Measurements from ENCODE around the gene TUBA8.

- TF ChIP-seq POLR2AphosphoS5 (IDR thresholded peaks at IDR 0.05), result no peak
- TF ChIP-seq, protein P1, sequence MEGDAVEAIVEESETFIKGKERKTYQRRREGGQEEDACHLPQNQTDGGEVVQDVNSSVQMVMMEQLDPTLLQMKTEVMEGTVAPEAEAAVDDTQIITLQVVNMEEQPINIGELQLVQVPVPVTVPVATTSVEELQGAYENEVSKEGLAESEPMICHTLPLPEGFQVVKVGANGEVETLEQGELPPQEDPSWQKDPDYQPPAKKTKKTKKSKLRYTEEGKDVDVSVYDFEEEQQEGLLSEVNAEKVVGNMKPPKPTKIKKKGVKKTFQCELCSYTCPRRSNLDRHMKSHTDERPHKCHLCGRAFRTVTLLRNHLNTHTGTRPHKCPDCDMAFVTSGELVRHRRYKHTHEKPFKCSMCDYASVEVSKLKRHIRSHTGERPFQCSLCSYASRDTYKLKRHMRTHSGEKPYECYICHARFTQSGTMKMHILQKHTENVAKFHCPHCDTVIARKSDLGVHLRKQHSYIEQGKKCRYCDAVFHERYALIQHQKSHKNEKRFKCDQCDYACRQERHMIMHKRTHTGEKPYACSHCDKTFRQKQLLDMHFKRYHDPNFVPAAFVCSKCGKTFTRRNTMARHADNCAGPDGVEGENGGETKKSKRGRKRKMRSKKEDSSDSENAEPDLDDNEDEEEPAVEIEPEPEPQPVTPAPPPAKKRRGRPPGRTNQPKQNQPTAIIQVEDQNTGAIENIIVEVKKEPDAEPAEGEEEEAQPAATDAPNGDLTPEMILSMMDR (IDR thresholded peaks at IDR 0.05), result no peak
Observed at GRCh38 chr22:18133452-18133851, 22.8 kb downstream of the TUBA8 start.

Measured in breast epithelium (tissue), 3 donors.